ENCODE measurements around the gene CYP46A1.

The CYP46A1 gene

DNA sequence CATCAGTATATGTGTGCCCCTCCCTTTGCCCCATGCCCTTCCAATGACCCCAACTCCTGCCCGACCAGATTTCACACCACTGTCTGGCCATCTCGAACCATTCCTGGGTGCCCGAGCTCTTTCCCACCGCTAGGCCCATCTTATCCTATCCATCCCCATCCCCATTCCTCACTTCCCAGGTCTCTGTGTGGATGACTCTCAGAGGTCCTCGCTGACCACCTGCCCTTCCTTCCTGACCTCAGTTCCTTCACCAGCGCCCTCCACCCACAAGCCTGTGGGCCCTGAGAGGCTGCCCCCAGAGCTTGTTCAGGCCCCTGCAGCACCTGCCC, 49.1 kb downstream of the CYP46A1 start:
- TF ChIP-seq CREB1 (IDR thresholded peaks at IDR 0.05; ENCODE audit: low read depth) (no peak), ZBTB7A (IDR thresholded peaks at IDR 0.05; ENCODE audit: low read depth) (no peak), NFIC (IDR thresholded peaks at IDR 0.05) (no peak), TCF12 (IDR thresholded peaks at IDR 0.05; ENCODE audit: low read depth) (no peak), TEAD4 (IDR thresholded peaks at IDR 0.05) (no peak), YY1 (IDR thresholded peaks at IDR 0.05; ENCODE audit: low read depth) (no peak), EGR1 (IDR thresholded peaks at IDR 0.05) (no peak), EP300 (IDR thresholded peaks at IDR 0.05; ENCODE audit: borderline replicate concordance) (no peak), REST (IDR thresholded peaks at IDR 0.05; ENCODE audit: low read depth) (no peak), RAD21 (IDR thresholded peaks at IDR 0.05; ENCODE audit: low read depth) (no peak), CEBPB (IDR thresholded peaks at IDR 0.05) (no peak), FOXM1 (IDR thresholded peaks at IDR 0.05; ENCODE audit: borderline replicate concordance, low read depth) (no peak), USF1 (IDR thresholded peaks at IDR 0.05) (no peak), TAF1 (IDR thresholded peaks at IDR 0.05; ENCODE audit: low read depth) (no peak)
- TF ChIP-seq, protein P1, sequence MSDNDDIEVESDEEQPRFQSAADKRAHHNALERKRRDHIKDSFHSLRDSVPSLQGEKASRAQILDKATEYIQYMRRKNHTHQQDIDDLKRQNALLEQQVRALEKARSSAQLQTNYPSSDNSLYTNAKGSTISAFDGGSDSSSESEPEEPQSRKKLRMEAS (IDR thresholded peaks at IDR 0.05): no peak

GRCh38 chr14:99733540-99734405, 49.7 kb downstream of the CYP46A1 start:
- TF ChIP-seq CEBPB (IDR thresholded peaks at IDR 0.05) (no peak), NFIC (IDR thresholded peaks at IDR 0.05) (no peak), FOXM1 (IDR thresholded peaks at IDR 0.05; ENCODE audit: borderline replicate concordance, low read depth) (no peak), RAD21 (IDR thresholded peaks at IDR 0.05; ENCODE audit: low read depth) (no peak), YY1 (IDR thresholded peaks at IDR 0.05; ENCODE audit: low read depth) (no peak), TCF12 (IDR thresholded peaks at IDR 0.05; ENCODE audit: low read depth) (no peak), ZBTB7A (IDR thresholded peaks at IDR 0.05; ENCODE audit: low read depth) (no peak), USF1 (IDR thresholded peaks at IDR 0.05) (no peak), EGR1 (IDR thresholded peaks at IDR 0.05) (no peak), TAF1 (IDR thresholded peaks at IDR 0.05; ENCODE audit: low read depth) (no peak), TEAD4 (IDR thresholded peaks at IDR 0.05) (no peak), REST (IDR thresholded peaks at IDR 0.05; ENCODE audit: low read depth) (no peak), CREB1 (IDR thresholded peaks at IDR 0.05; ENCODE audit: low read depth) (no peak), EP300 (IDR thresholded peaks at IDR 0.05; ENCODE audit: borderline replicate concordance) (no peak)
- TF ChIP-seq, protein P1 (IDR thresholded peaks at IDR 0.05): no peak

DNA sequence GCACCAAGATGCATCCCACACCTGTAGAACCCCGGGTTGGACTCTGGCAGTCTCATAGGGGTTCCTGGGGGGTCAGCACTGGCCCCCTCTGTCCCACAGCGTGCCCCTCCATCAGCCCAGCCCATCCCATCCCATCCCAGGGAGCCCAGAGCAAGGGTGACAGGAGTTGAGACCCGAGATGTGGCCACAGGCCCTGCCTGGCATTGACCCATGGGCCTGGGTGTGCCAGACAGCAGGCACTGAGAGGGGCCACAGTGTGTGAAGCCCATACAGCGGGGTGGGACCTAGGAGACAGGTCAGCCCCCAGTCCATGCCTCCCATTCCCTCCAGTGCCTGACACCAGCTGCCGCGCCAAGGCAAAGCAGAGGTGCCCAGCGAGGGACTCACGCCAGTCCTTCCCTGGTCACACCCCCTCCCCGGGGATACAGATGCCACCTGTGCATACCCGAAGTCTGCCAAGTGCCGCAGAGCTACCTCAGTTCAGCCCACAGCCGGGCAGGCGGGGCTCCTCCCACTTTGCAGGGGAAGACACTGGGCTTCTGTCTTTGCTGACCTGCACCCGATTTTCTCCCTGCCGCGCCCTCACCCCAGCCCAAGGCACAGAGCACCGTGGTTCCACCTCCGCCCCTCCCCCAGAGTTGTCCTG, 50.4 kb downstream of the CYP46A1 start:
- TF ChIP-seq, protein P1 (IDR thresholded peaks at IDR 0.05): no peak
- TF ChIP-seq NFIC (IDR thresholded peaks at IDR 0.05) (no peak), EP300 (IDR thresholded peaks at IDR 0.05; ENCODE audit: borderline replicate concordance) (no peak), CREB1 (IDR thresholded peaks at IDR 0.05; ENCODE audit: low read depth) (no peak), EGR1 (IDR thresholded peaks at IDR 0.05) (no peak), RAD21 (IDR thresholded peaks at IDR 0.05; ENCODE audit: low read depth) (no peak), TCF12 (IDR thresholded peaks at IDR 0.05; ENCODE audit: low read depth) (no peak), USF1 (IDR thresholded peaks at IDR 0.05) (no peak), TEAD4 (IDR thresholded peaks at IDR 0.05) (no peak), ZBTB7A (IDR thresholded peaks at IDR 0.05; ENCODE audit: low read depth) (no peak), TAF1 (IDR thresholded peaks at IDR 0.05; ENCODE audit: low read depth) (no peak), FOXM1 (IDR thresholded peaks at IDR 0.05; ENCODE audit: borderline replicate concordance, low read depth) (no peak), YY1 (IDR thresholded peaks at IDR 0.05; ENCODE audit: low read depth) (no peak), CEBPB (IDR thresholded peaks at IDR 0.05) (no peak), REST (IDR thresholded peaks at IDR 0.05; ENCODE audit: low read depth) (no peak)
